HG02970 (cell line): ENCODE results near the gene GPATCH2L.

Experiments used
- ATAC-seq: cut with Tn5 transposase; IDR thresholded peaks from one replicate; pipeline ENCODE4 v1.9.1; 2021; ENCODE audit warnings: mild to moderate bottlenecking, moderate library complexity, moderate number of reproducible peaks; ENCODE audit not compliant: unreplicated experiment, low FRiP score

The GPATCH2L gene

GRCh38 chr14:76252471-76252870 lies 100.7 kb downstream of the GPATCH2L start:
- no peak for ATAC-seq

GRCh38 chr14:76253111-76253510 lies 101.4 kb downstream of the GPATCH2L start:
- no peak for ATAC-seq

DNA sequence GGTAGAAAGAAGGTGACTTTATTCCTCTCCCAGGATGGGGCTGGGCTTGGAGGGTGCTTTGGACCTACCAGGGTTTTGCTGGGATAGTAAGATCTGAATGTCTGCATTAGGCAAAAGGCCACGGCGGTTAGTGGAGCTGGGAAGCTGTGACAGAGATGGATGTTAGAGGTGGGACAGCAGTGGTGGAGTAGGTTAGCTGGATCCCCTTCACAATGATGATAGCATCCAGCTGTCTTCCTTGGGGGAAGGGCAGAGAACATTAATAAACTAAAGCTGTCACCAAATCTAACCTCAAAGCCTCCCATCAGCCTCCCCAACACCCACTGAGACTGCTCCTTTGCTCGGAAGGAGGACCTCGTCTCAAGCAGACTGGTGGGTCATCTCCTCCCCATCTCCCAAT lies 104.8 kb downstream of the GPATCH2L start:
- no peak for ATAC-seq

DNA sequence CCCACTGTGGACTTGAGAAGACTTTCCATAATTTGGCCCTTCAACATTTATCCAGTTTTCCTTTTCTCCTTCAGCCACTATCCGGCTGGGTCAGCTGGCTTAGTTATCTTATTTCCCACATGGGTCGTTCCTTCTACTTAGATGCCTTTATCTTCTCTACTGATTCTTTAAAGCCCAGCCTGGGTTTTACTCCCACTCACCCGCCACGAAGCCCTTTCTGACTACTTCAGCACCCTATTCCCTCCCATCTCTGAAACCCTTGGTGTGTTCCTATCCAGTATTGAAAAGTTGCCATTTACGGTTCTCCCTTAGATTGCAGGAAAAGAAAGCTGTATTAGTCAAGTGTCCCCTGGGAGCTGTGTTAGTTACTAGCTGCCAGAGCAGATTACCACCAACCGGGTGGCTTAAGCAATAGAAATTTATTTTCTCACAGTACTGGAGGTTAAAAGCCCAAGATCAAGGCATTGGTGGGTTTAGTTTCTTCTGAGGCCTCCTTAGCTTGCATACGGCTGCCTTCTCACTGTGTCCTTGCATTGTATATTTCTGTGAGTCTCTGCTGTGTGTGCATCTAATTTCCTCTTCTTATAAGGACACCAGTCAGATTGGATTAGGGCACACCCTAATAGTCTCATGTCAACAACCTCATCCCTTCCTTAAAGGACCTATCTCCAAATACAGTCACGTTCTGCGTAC lies 105.5 kb downstream of the GPATCH2L start:
- ATAC-seq: no peak

GRCh38 chr14:76257842-76258397 lies 106.2 kb downstream of the GPATCH2L start:
- ATAC-seq: no peak

GRCh38 chr14:76259029-76259735 lies 107.5 kb downstream of the GPATCH2L start:
- no peak for ATAC-seq

DNA sequence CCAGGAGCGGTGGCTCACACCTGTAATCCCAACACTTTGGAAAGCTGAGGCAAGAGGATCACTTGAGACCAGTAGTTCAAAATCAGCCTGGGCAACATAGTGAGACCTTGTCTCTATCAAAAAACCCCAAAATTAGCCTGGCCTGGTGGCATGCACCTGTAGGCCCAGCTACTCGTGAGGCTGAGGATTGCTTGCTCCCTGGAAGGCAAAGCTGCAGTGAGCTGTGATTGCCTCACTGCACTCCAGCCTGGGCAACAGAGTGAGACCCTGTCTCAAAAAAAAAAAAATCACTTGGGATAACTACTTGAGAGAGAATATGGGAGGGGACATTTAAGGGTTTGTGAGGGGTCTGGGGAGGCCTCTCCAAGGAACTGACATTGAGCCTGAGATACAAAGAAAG lies 109.0 kb downstream of the GPATCH2L start:
- ATAC-seq: no peak

DNA sequence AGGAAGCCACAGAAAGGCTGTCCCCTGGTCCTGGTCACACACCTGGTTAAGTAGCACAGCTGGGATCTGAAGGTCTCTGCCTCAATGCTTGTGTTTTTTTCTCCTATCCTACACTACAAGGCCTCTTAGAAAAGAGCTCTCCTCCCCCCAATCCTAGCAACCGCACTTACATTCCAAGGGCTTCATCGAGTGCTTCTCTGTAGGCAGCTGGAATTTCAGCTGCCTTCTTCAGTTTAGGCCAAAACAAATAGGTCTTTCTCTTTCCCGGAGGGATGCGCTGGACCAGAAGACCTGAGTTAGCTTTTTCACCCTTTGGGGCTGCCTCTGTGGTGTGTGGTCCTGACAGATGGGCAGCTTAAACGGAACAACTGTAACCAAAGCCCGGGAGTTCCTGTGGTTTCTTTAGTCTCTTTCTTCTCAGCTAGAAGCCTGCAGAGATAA lies 109.7 kb downstream of the GPATCH2L start:
- no peak for ATAC-seq

DNA sequence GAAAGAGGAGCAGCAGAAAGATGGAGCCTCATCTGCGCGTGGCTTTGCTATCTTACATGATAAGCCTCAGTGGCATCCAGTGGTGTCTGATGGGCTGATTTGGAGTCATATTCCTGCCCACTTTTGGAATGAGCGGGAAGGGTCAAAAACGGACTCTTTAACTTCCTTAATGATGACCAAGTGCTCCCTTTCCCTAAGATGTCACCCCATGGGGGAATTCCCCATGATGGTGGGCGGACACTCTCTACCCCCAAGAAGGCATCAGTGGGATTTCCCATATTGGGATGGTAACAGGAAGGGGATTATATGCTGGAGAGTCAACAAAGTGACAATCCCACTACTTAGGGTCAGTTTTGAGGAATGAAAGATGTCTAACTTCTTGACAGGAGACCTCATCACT lies 110.9 kb downstream of the GPATCH2L start:
- no peak for ATAC-seq
